HG02981 (cell line): ENCODE data around the gene FKBP9.
"Not testable (repeated sequence)": the region's sequence is repeated elsewhere in the genome, so short reads cannot be mapped to it uniquely, and the experiment has no call there.

Experiments used
- ATAC-seq: cut with Tn5 transposase; IDR thresholded peaks from one replicate; pipeline ENCODE4 v1.9.1; 2021; ENCODE audit warnings: mild to moderate bottlenecking, moderate library complexity; ENCODE audit not compliant: unreplicated experiment

FKBP9 gene

GRCh38 chr7:32947420-32947983 lies 9.7 kb upstream of the FKBP9 start:
- ATAC-seq, result no peak

GRCh38 chr7:32948202-32948601 lies 9.0 kb upstream of the FKBP9 start:
- ATAC-seq, result no peak

GRCh38 chr7:32952876-32953275 lies 4.4 kb upstream of the FKBP9 start:
- no peak for ATAC-seq

- ATAC-seq, result no peak
These were observed 1.1 kb downstream of the FKBP9 start for GRCh38 chr7:32958046-32959025.

GRCh38 chr7:32963880-32964301 lies 6.7 kb downstream of the FKBP9 start:
- not testable (repeated sequence) for ATAC-seq

GRCh38 chr7:32964461-32965159 lies 7.4 kb downstream of the FKBP9 start:
- peak; percentile 96 for ATAC-seq

GRCh38 chr7:32966489-32967267 lies 9.4 kb downstream of the FKBP9 start:
- ATAC-seq, result not testable (repeated sequence)

- ATAC-seq, result not testable (repeated sequence)
These were observed 10.0 kb downstream of the FKBP9 start for GRCh38 chr7:32967268-32967582.

- not testable (repeated sequence) for ATAC-seq
These were observed 14.7 kb downstream of the FKBP9 start for GRCh38 chr7:32971967-32972366.

GRCh38 chr7:32977159-32977558 lies 19.9 kb downstream of the FKBP9 start:
- not testable (repeated sequence) for ATAC-seq

- not testable (repeated sequence) for ATAC-seq
These were observed 22.0 kb downstream of the FKBP9 start for GRCh38 chr7:32979246-32979645.

- not testable (repeated sequence) for ATAC-seq
These were observed 22.7 kb downstream of the FKBP9 start for GRCh38 chr7:32979902-32980301.

- peak; percentile 69 for ATAC-seq
These were observed 30.9 kb downstream of the FKBP9 start for GRCh38 chr7:32988148-32988547.

- not testable (repeated sequence) for ATAC-seq
These were observed 33.9 kb downstream of the FKBP9 start for GRCh38 chr7:32991068-32991585.

GRCh38 chr7:32991975-32992700 lies 34.9 kb downstream of the FKBP9 start:
- not testable (repeated sequence) for ATAC-seq

- ATAC-seq, result not testable (repeated sequence)
These were observed 35.5 kb downstream of the FKBP9 start for GRCh38 chr7:32992750-32993149.

GRCh38 chr7:32997956-32998355 lies 40.7 kb downstream of the FKBP9 start:
- peak; percentile 12 for ATAC-seq

GRCh38 chr7:32998361-32999171 lies 41.3 kb downstream of the FKBP9 start:
- ATAC-seq, result peak; percentile 61

- ATAC-seq, result not testable (repeated sequence)
These were observed 42.1 kb downstream of the FKBP9 start for GRCh38 chr7:32999380-32999779.
